Measurements from ENCODE around the gene PI4KA.

DNA sequence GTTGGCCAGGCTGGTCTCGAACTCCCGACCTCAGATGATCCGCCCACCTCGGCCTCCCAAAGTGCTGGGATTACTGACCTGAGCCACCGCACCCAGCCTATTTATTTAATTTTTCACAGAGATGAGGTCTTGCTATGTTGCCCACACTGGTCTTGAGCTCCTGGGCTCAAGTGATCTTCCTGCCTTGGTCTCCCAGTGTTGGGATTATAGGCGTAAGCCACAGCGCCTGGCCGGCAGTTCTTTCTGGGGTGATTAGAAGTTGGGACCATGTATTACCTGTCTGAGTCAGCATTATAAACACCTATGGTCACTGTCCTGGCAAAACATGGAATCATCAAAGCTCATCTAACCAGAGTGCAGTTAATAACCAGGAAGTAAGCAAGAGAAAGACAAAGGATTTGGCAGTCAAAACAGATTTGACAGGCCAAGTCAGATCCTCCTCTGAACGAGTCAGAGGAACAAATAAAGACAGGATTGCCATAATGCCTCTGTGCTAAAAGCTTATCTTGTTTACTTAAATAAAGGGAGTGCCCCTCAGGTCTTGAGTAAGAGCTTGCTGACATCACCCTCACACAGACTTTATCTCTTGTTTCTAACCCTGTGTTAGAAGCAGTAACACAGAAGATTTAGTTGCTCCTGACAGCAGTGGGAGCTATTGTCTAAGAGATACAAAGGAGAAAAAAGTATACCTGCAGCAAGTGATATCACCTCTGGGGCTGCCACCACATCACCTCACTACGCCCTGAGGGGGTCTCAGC is 81.0 kb downstream of the PI4KA start:
- no peak for TF ChIP-seq EZH2 (IDR thresholded peaks at IDR 0.05; ENCODE audit: low read depth, unreplicated experiment)
- TF ChIP-seq, protein P1, sequence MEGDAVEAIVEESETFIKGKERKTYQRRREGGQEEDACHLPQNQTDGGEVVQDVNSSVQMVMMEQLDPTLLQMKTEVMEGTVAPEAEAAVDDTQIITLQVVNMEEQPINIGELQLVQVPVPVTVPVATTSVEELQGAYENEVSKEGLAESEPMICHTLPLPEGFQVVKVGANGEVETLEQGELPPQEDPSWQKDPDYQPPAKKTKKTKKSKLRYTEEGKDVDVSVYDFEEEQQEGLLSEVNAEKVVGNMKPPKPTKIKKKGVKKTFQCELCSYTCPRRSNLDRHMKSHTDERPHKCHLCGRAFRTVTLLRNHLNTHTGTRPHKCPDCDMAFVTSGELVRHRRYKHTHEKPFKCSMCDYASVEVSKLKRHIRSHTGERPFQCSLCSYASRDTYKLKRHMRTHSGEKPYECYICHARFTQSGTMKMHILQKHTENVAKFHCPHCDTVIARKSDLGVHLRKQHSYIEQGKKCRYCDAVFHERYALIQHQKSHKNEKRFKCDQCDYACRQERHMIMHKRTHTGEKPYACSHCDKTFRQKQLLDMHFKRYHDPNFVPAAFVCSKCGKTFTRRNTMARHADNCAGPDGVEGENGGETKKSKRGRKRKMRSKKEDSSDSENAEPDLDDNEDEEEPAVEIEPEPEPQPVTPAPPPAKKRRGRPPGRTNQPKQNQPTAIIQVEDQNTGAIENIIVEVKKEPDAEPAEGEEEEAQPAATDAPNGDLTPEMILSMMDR (conservative IDR thresholded peaks at IDR 0.05; ENCODE audit: low read depth in 2 of 2), result no peak; a peak in 1 of 4 replicates
- TF ChIP-seq POLR2AphosphoS5 (IDR thresholded peaks at IDR 0.05; ENCODE audit: low read depth), result no peak
- TF ChIP-seq, protein P2, sequence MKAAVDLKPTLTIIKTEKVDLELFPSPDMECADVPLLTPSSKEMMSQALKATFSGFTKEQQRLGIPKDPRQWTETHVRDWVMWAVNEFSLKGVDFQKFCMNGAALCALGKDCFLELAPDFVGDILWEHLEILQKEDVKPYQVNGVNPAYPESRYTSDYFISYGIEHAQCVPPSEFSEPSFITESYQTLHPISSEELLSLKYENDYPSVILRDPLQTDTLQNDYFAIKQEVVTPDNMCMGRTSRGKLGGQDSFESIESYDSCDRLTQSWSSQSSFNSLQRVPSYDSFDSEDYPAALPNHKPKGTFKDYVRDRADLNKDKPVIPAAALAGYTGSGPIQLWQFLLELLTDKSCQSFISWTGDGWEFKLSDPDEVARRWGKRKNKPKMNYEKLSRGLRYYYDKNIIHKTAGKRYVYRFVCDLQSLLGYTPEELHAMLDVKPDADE (IDR thresholded peaks at IDR 0.05), result no peak
- TF ChIP-seq EZH2phosphoT487 (IDR thresholded peaks at IDR 0.05; ENCODE audit: unreplicated experiment), result no peak
- TF ChIP-seq CREB1 (CRISPR knock-in tag; IDR thresholded peaks at IDR 0.05; ENCODE audit: low read depth), result no peak
- TF ChIP-seq, protein P3, sequence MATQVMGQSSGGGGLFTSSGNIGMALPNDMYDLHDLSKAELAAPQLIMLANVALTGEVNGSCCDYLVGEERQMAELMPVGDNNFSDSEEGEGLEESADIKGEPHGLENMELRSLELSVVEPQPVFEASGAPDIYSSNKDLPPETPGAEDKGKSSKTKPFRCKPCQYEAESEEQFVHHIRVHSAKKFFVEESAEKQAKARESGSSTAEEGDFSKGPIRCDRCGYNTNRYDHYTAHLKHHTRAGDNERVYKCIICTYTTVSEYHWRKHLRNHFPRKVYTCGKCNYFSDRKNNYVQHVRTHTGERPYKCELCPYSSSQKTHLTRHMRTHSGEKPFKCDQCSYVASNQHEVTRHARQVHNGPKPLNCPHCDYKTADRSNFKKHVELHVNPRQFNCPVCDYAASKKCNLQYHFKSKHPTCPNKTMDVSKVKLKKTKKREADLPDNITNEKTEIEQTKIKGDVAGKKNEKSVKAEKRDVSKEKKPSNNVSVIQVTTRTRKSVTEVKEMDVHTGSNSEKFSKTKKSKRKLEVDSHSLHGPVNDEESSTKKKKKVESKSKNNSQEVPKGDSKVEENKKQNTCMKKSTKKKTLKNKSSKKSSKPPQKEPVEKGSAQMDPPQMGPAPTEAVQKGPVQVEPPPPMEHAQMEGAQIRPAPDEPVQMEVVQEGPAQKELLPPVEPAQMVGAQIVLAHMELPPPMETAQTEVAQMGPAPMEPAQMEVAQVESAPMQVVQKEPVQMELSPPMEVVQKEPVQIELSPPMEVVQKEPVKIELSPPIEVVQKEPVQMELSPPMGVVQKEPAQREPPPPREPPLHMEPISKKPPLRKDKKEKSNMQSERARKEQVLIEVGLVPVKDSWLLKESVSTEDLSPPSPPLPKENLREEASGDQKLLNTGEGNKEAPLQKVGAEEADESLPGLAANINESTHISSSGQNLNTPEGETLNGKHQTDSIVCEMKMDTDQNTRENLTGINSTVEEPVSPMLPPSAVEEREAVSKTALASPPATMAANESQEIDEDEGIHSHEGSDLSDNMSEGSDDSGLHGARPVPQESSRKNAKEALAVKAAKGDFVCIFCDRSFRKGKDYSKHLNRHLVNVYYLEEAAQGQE (IDR thresholded peaks at IDR 0.05; ENCODE audit: unreplicated experiment), result no peak
- no peak for TF ChIP-seq NANOG (IDR thresholded peaks at IDR 0.05; ENCODE audit: borderline replicate concordance)
- TF ChIP-seq STAT1 (IDR thresholded peaks at IDR 0.05; ENCODE audit: unreplicated experiment), result no peak
- TF ChIP-seq ZNF331 (CRISPR knock-in tag; IDR thresholded peaks at IDR 0.05; ENCODE audit: low read depth), result no peak
- TF ChIP-seq, protein P4, sequence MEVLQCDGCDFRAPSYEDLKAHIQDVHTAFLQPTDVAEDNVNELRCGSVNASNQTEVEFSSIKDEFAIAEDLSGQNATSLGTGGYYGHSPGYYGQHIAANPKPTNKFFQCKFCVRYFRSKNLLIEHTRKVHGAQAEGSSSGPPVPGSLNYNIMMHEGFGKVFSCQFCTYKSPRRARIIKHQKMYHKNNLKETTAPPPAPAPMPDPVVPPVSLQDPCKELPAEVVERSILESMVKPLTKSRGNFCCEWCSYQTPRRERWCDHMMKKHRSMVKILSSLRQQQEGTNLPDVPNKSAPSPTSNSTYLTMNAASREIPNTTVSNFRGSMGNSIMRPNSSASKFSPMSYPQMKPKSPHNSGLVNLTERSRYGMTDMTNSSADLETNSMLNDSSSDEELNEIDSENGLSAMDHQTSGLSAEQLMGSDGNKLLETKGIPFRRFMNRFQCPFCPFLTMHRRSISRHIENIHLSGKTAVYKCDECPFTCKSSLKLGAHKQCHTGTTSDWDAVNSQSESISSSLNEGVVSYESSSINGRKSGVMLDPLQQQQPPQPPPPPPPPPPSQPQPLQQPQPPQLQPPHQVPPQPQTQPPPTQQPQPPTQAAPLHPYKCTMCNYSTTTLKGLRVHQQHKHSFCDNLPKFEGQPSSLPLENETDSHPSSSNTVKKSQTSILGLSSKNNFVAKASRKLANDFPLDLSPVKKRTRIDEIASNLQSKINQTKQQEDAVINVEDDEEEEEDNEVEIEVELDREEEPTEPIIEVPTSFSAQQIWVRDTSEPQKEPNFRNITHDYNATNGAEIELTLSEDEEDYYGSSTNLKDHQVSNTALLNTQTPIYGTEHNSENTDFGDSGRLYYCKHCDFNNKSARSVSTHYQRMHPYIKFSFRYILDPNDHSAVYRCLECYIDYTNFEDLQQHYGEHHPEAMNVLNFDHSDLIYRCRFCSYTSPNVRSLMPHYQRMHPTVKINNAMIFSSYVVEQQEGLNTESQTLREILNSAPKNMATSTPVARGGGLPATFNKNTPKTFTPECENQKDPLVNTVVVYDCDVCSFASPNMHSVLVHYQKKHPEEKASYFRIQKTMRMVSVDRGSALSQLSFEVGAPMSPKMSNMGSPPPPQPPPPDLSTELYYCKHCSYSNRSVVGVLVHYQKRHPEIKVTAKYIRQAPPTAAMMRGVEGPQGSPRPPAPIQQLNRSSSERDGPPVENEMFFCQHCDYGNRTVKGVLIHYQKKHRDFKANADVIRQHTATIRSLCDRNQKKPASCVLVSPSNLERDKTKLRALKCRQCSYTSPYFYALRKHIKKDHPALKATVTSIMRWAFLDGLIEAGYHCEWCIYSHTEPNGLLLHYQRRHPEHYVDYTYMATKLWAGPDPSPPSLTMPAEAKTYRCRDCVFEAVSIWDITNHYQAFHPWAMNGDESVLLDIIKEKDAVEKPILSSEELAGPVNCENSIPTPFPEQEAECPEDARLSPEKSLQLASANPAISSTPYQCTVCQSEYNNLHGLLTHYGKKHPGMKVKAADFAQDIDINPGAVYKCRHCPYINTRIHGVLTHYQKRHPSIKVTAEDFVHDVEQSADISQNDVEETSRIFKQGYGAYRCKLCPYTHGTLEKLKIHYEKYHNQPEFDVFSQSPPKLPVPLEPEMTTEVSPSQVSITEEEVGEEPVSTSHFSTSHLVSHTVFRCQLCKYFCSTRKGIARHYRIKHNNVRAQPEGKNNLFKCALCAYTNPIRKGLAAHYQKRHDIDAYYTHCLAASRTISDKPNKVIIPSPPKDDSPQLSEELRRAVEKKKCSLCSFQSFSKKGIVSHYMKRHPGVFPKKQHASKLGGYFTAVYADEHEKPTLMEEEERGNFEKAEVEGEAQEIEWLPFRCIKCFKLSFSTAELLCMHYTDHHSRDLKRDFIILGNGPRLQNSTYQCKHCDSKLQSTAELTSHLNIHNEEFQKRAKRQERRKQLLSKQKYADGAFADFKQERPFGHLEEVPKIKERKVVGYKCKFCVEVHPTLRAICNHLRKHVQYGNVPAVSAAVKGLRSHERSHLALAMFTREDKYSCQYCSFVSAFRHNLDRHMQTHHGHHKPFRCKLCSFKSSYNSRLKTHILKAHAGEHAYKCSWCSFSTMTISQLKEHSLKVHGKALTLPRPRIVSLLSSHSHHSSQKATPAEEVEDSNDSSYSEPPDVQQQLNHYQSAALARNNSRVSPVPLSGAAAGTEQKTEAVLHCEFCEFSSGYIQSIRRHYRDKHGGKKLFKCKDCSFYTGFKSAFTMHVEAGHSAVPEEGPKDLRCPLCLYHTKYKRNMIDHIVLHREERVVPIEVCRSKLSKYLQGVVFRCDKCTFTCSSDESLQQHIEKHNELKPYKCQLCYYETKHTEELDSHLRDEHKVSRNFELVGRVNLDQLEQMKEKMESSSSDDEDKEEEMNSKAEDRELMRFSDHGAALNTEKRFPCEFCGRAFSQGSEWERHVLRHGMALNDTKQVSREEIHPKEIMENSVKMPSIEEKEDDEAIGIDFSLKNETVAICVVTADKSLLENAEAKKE (CRISPR knock-in tag; IDR thresholded peaks at IDR 0.05), result no peak
